HL-60 (cell line): ENCODE results near the gene ZNF766.

Experiments
- GABPA ChIP-seq: IDR thresholded peaks from 2 replicates; pipeline ENCODE4 v1.6.1; 2012; ENCODE audit warnings: low read depth
- POLR2AphosphoS5 ChIP-seq: IDR thresholded peaks from 2 replicates; pipeline ENCODE4 v1.6.1; 2012; ENCODE audit warnings: low read depth
- REST ChIP-seq: IDR thresholded peaks from 2 replicates; pipeline ENCODE4 v1.6.1; 2012; ENCODE audit warnings: low read depth; ENCODE audit not compliant: insufficient replicate concordance
- SPI1 ChIP-seq: IDR thresholded peaks from 2 replicates; pipeline ENCODE4 v1.6.1; 2012; ENCODE audit warnings: low read depth, mild to moderate bottlenecking, borderline replicate concordance
- TF ChIP-seq, protein P1 (sequence below): IDR thresholded peaks from one replicate; pipeline ENCODE4 v1.5.1; 2011; ENCODE audit warnings: low read length, control low read depth, inconsistent platforms; ENCODE audit not compliant: insufficient read depth

GRCh38 chr19:52322429-52322828 lies 53.0 kb downstream of the ZNF766 start:
- TF ChIP-seq REST, result no peak
- TF ChIP-seq, protein P1, sequence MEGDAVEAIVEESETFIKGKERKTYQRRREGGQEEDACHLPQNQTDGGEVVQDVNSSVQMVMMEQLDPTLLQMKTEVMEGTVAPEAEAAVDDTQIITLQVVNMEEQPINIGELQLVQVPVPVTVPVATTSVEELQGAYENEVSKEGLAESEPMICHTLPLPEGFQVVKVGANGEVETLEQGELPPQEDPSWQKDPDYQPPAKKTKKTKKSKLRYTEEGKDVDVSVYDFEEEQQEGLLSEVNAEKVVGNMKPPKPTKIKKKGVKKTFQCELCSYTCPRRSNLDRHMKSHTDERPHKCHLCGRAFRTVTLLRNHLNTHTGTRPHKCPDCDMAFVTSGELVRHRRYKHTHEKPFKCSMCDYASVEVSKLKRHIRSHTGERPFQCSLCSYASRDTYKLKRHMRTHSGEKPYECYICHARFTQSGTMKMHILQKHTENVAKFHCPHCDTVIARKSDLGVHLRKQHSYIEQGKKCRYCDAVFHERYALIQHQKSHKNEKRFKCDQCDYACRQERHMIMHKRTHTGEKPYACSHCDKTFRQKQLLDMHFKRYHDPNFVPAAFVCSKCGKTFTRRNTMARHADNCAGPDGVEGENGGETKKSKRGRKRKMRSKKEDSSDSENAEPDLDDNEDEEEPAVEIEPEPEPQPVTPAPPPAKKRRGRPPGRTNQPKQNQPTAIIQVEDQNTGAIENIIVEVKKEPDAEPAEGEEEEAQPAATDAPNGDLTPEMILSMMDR, result no peak
- TF ChIP-seq POLR2AphosphoS5, result no peak
- TF ChIP-seq GABPA, result no peak
- TF ChIP-seq SPI1, result no peak
